ENCODE measurements around the gene CHST6. TPM values are rescaled to one million over a fixed set of nuclear protein-coding genes. Genes with fewer than 3 reads are reported as not detected.
A peak's percentile ranks its signal among the peaks of the same experiment; 100 is the strongest.
"Not testable (repeated sequence)": the region's sequence is repeated elsewhere in the genome, so short reads cannot be mapped to it uniquely, and the experiment has no call there.

Gene CHST6
- total and polyA plus RNA-seq, 4 experiments from 2014 or later: 0.06 TPM; not detected in 3

- Mint-ChIP-seq H3K27ac (no peak overlapping the region), H3K9me3 (no peaks in the 10 kb centered on the region), H3K36me3 (no peaks in the 10 kb centered on the region), H3K4me1 (peaks cover 0 to 4% (median 3%) of the 10 kb centered on the region in 4 donors), H3K27me3 (peaks cover 0 to 1% of the 10 kb centered on the region in 2 donors), H3K4me3 (no peak overlapping the region)
- intact Hi-C loops (cut with micrococcal nuclease): no loop called here
- Histone ChIP-seq H3K36me3 (ENCODE audit: insufficient read depth, low read length) (no peaks in the 10 kb centered on the region), H3K4me1 (ENCODE audit: insufficient read depth, low read length) (no peaks in the 10 kb centered on the region), H3K27me3 (ENCODE audit: insufficient read depth, low read length) (no peaks in the 10 kb centered on the region), H3K27ac (ENCODE audit: low read depth, low read length) (no peak overlapping the region), H3K9me3 (ENCODE audit: control insufficient read depth in 1 of 2, low read length in 2 of 2) (no peaks in the 10 kb centered on the region), H3K4me3 (ENCODE audit: low read length in 2 of 2) (no peak overlapping the region)
- POLR2A ChIA-PET (ENCODE audit: partially characterized antibody): interaction anchor here (1.8 kb wide), 1 partner anchor 291 kb away, joined by 5 read pairs; no protein-coding TSS in a partner anchor
- DNase-seq: no peak
- CTCF ChIA-PET (ENCODE audit: partially characterized antibody): interaction anchor here (0.8 to 5.2 kb wide), 16 partner anchors 8 to 292 kb away, joined by 3 to 104 read pairs (median 5); partner anchors contain the start of genes CFDP1, KARS1, TERF2IP and TMEM170A
Observed at GRCh38 chr16:75472908-75473877, 22.0 kb downstream of the CHST6 start.

- H3K27me3 ChIP-seq (ENCODE audit: insufficient read depth, low read length): no peaks in the 10 kb centered on the region
- H3K27ac ChIP-seq (ENCODE audit: low read depth, low read length): no peak overlapping the region
- H3K4me3 Mint-ChIP-seq: no peak overlapping the region
- POLR2A ChIA-PET (ENCODE audit: partially characterized antibody): interaction anchor here (1.8 kb wide), 1 partner anchor 292 kb away, joined by 5 read pairs; no protein-coding TSS in a partner anchor
- H3K9me3 ChIP-seq (ENCODE audit: control insufficient read depth in 1 of 2, low read length in 2 of 2): no peaks in the 10 kb centered on the region
- CTCF ChIA-PET (ENCODE audit: partially characterized antibody): interaction anchor here (0.7 to 5.2 kb wide), 23 partner anchors 10 to 298 kb away, joined by 3 to 104 read pairs (median 4); partner anchors contain the start of genes CFDP1, KARS1, TERF2IP and TMEM231
- H3K27ac Mint-ChIP-seq: peak overlapping the region in 3 of 7 donors; percentile 26 to 58 (median 56)
- no peak overlapping the region for H3K4me3 ChIP-seq (ENCODE audit: low read length in 2 of 2)
- peak in 4 of 5 donors; percentile 36 to 51 (median 48) for DNase-seq
- H3K4me1 ChIP-seq (ENCODE audit: insufficient read depth, low read length): no peaks in the 10 kb centered on the region
- peaks cover 0 to 4% (median 3%) of the 10 kb centered on the region in 4 donors for H3K4me1 Mint-ChIP-seq
- no peaks in the 10 kb centered on the region for H3K36me3 Mint-ChIP-seq
- no peaks in the 10 kb centered on the region for H3K9me3 Mint-ChIP-seq
- no peaks in the 10 kb centered on the region for H3K36me3 ChIP-seq (ENCODE audit: insufficient read depth, low read length)
- intact Hi-C loops (cut with micrococcal nuclease): no loop called here
- no peaks in the 10 kb centered on the region for H3K27me3 Mint-ChIP-seq
Observed at GRCh38 chr16:75471723-75472633, 23.3 kb downstream of the CHST6 start.

- Histone ChIP-seq H3K9me3 (ENCODE audit: control insufficient read depth in 1 of 2, low read length in 2 of 2) (no peaks in the 10 kb centered on the region), H3K4me3 (ENCODE audit: low read length in 2 of 2) (no peak overlapping the region), H3K27ac (ENCODE audit: low read depth, low read length) (no peak overlapping the region), H3K27me3 (ENCODE audit: insufficient read depth, low read length) (no peaks in the 10 kb centered on the region), H3K36me3 (ENCODE audit: insufficient read depth, low read length) (no peaks in the 10 kb centered on the region), H3K4me1 (ENCODE audit: insufficient read depth, low read length) (peaks cover 21% of the 10 kb centered on the region)
- Mint-ChIP-seq H3K9me3 (no peaks in the 10 kb centered on the region), H3K27ac (no peak overlapping the region), H3K4me1 (peaks cover 18 to 26% (median 21%) of the 10 kb centered on the region in 4 donors), H3K27me3 (no peaks in the 10 kb centered on the region), H3K4me3 (no peak overlapping the region), H3K36me3 (peaks cover 0 to 8% of the 10 kb centered on the region in 2 donors)
- no peak for DNase-seq
- intact Hi-C loops (cut with micrococcal nuclease): no loop called here
- ChIA-PET CTCF (ENCODE audit: partially characterized antibody) (interaction anchor here (0.7 to 5.0 kb wide), 7 partner anchors 34 to 856 kb away, joined by 3 to 56 read pairs (median 13); partner anchors contain the start of gene CFDP1), POLR2A (ENCODE audit: partially characterized antibody) (no interaction called here)
Observed at GRCh38 chr16:75466760-75467159, 28.5 kb downstream of the CHST6 start.

GRCh38 chr16:75464122-75464918 lies 30.9 kb downstream of the CHST6 start, which contains the start of gene TMEM170A:
TSS of gene TMEM170A (minus strand) at chr16:75464689. CDS start at chr16:75464600, 89 bp downstream.
- POLR2A ChIA-PET (ENCODE audit: partially characterized antibody): interaction anchor here (0.6 to 4.1 kb wide), 11 partner anchors 20 to 797 kb away, joined by 3 to 56 read pairs (median 4); partner anchors contain the start of genes ADAT1, CFDP1, KARS1 and TERF2IP

GRCh38 chr16:75463389-75464121 lies 31.7 kb downstream of the CHST6 start:
- Histone ChIP-seq H3K27ac (ENCODE audit: low read depth, low read length) (peak overlapping the region; percentile 90), H3K4me1 (ENCODE audit: insufficient read depth, low read length) (peaks cover 40% of the 10 kb centered on the region), H3K4me3 (ENCODE audit: low read length in 2 of 2) (peak overlapping the region; percentile 47 to 91)
- not testable (repeated sequence) for DNase-seq; H3K27me3 Mint-ChIP-seq; H3K9me3 Mint-ChIP-seq; H3K36me3 ChIP-seq (ENCODE audit: insufficient read depth, low read length); H3K27me3 ChIP-seq (ENCODE audit: insufficient read depth, low read length); H3K9me3 ChIP-seq (ENCODE audit: control insufficient read depth in 1 of 2, low read length in 2 of 2)
- Mint-ChIP-seq H3K36me3 (peaks cover 9 to 13% of the 10 kb centered on the region in 2 donors), H3K27ac (peak overlapping the region; percentile 88 to 98 (median 96)), H3K4me3 (peak overlapping the region; percentile 90 to 98 (median 94)), H3K4me1 (peaks cover 38 to 58% (median 44%) of the 10 kb centered on the region in 4 donors)
- intact Hi-C loops (cut with micrococcal nuclease): loop anchor here (1.0 to 5.0 kb wide), 11 partner anchors 30 to 1729 kb away; partner anchors contain the start of genes ADAT1, CFDP1, GABARAPL2 and KARS1
- CTCF ChIA-PET (ENCODE audit: partially characterized antibody): interaction anchor here (1.6 to 5.0 kb wide), 7 partner anchors 8 to 263 kb away, joined by 6 to 56 read pairs (median 17); partner anchors contain the start of genes CFDP1, KARS1 and TERF2IP
- POLR2A ChIA-PET (ENCODE audit: partially characterized antibody): interaction anchor here (0.6 to 4.1 kb wide), 10 partner anchors 19 to 796 kb away, joined by 3 to 56 read pairs (median 4); partner anchors contain the start of genes ADAT1, CFDP1, KARS1 and TERF2IP

More at GRCh38 chr16:75464122-75464918, 30.9 kb downstream of the CHST6 start, which contains the start of gene TMEM170A:
- Mint-ChIP-seq H3K36me3 (peaks cover 9 to 13% of the 10 kb centered on the region in 2 donors), H3K27ac (peak within 1 kb of the TSS; percentile 88 to 98 (median 97)), H3K9me3 (no peaks in the 10 kb centered on the region), H3K27me3 (no peaks in the 10 kb centered on the region), H3K4me1 (peaks cover 33 to 50% (median 42%) of the 10 kb centered on the region in 4 donors), H3K4me3 (peak within 1 kb of the TSS; percentile 91 to 98 (median 95))
- Histone ChIP-seq H3K9me3 (ENCODE audit: control insufficient read depth in 1 of 2, low read length in 2 of 2) (no peaks in the 10 kb centered on the region), H3K27ac (ENCODE audit: low read depth, low read length) (peak within 1 kb of the TSS; percentile 90), H3K4me1 (ENCODE audit: insufficient read depth, low read length) (peaks cover 40% of the 10 kb centered on the region), H3K4me3 (ENCODE audit: low read length in 2 of 2) (peak within 1 kb of the TSS; percentile 47 to 91), H3K27me3 (ENCODE audit: insufficient read depth, low read length) (no peaks in the 10 kb centered on the region), H3K36me3 (ENCODE audit: insufficient read depth, low read length) (no peaks in the 10 kb centered on the region)
- CTCF ChIA-PET (ENCODE audit: partially characterized antibody): interaction anchor here (0.6 to 5.0 kb wide), 29 partner anchors 9 to 313 kb away, joined by 3 to 56 read pairs (median 5); partner anchors contain the start of genes CFDP1, GABARAPL2, KARS1 and TERF2IP
- intact Hi-C loops (cut with micrococcal nuclease): loop anchor here (1.0 to 5.0 kb wide), 11 partner anchors 31 to 1728 kb away; partner anchors contain the start of genes ADAT1, CFDP1, GABARAPL2 and KARS1
- DNase-seq: peak; percentile 97 to 99 (median 98)

All from CD4-positive, alpha-beta memory T cell (primary cell).